SK-N-DZ (cell line): Measurements from ENCODE around the gene TRABD2A. TPM values are rescaled to one million over a fixed set of nuclear protein-coding genes. Genes with fewer than 3 reads are reported as not detected.
"Not testable (repeated sequence)": the region's sequence is repeated elsewhere in the genome, so short reads cannot be mapped to it uniquely, and the experiment has no call there.

ENCODE experiments used
- DNase-seq: peaks from one replicate; pipeline ENCODE4 v3.0.0-alpha.2; 2015; ENCODE audit warnings: low spot score
- polyA plus RNA-seq, 2 experiments: library from polyadenylated mRNA; depleted of rRNA; stranded (reverse); fragments of >200 nt; gene quantifications; 2 replicates each; pipeline ENCODE4 v1.2.3, GENCODE V29; 2014

Gene TRABD2A
- 0.29 and 0.59 TPM in 2 replicates for polyA plus RNA-seq (2014; cell fraction: cytosol; rRNA removed)
- not detected in 2 replicates for polyA plus RNA-seq (2014; cell fraction: nucleus; rRNA removed)

GRCh38 chr2:84880645-84881521 lies at the start of gene TRABD2A:
Gene TRABD2A, minus strand, starts transcription at chr2:84881084. Its CDS starts 45 bp downstream, at chr2:84881039.
- no peak for DNase-seq

GRCh38 chr2:84927275-84927627 lies 46.4 kb upstream of the TRABD2A start:
- DNase-seq: no peak

GRCh38 chr2:84925724-84926376 lies 45.0 kb upstream of the TRABD2A start:
- peak; percentile 92 for DNase-seq

- DNase-seq: no peak
Observed at GRCh38 chr2:84925336-84925723, 44.4 kb upstream of the TRABD2A start.

- DNase-seq: peak; percentile 15
Observed at GRCh38 chr2:84924173-84925106, 43.6 kb upstream of the TRABD2A start.

- no peak for DNase-seq
Observed at GRCh38 chr2:84923009-84923408, 42.1 kb upstream of the TRABD2A start.

- no peak for DNase-seq
Observed at GRCh38 chr2:84919885-84920580, 39.1 kb upstream of the TRABD2A start.

- no peak for DNase-seq
Observed at GRCh38 chr2:84918430-84918829, 37.5 kb upstream of the TRABD2A start.

- not testable (repeated sequence) for DNase-seq
Observed at GRCh38 chr2:84917821-84918220, 36.9 kb upstream of the TRABD2A start.

- not testable (repeated sequence) for DNase-seq
Observed at GRCh38 chr2:84915675-84916074, 34.8 kb upstream of the TRABD2A start.

GRCh38 chr2:84914334-84914733 lies 33.5 kb upstream of the TRABD2A start:
- DNase-seq: no peak

GRCh38 chr2:84912984-84913383 lies 32.1 kb upstream of the TRABD2A start:
- no peak for DNase-seq

GRCh38 chr2:84911135-84911678 lies 30.3 kb upstream of the TRABD2A start:
- no peak for DNase-seq

- no peak for DNase-seq
Observed at GRCh38 chr2:84908948-84909713, 28.2 kb upstream of the TRABD2A start.

GRCh38 chr2:84906900-84907714 lies 26.2 kb upstream of the TRABD2A start:
- DNase-seq: peak; percentile 39

- DNase-seq: no peak
Observed at GRCh38 chr2:84906108-84906899, 25.4 kb upstream of the TRABD2A start.

GRCh38 chr2:84905181-84906107 lies 24.6 kb upstream of the TRABD2A start, which contains the start of gene TMSB10:
Gene TMSB10, plus strand, starts transcription at chr2:84905656.
- DNase-seq: peak; percentile 83
